ENCODE data around the gene WNT7B.

Gene WNT7B

DNA sequence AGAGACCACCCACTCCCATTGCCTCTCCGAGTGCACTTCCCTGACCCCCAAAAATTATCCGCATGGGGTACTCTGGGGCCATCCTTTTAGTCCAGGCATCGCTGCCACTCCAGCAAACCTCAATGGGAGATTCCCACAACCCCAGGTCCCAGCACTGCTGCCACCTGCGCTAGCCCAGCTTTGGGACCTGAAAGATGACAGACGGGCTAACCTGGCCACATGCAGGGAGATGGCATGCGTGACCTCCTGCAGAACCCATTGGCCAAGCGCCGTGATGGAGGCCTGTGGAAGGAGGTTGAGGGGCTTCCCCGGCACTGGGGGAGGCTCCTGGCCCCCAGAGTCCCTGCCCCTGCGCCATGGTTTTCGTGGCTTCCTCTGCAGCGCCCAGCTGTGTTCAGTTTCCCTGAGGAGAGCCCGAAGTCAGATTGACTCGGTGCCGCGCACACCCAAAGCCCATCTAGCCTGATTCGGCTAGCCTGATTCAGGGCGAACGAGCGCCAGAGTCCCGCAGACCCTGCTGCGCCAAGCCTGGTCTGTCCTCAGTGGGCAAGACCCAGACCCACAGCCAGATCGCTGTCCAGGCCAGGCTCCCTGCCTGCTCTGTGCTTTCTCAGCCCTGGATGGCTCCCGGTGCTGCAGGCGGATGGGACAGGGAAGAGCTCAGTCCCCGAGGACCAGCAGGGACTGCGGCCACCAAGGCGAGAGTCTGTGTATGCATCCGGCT is 751 bp upstream of the WNT7B start:
- DNase-seq, result no peak
- TF ChIP-seq GATA1 (IDR thresholded peaks at IDR 0.05; ENCODE audit: low read depth, low read length) (no peak), POLR2A (IDR thresholded peaks at IDR 0.05; ENCODE audit: low read length) (no peak)

DNA sequence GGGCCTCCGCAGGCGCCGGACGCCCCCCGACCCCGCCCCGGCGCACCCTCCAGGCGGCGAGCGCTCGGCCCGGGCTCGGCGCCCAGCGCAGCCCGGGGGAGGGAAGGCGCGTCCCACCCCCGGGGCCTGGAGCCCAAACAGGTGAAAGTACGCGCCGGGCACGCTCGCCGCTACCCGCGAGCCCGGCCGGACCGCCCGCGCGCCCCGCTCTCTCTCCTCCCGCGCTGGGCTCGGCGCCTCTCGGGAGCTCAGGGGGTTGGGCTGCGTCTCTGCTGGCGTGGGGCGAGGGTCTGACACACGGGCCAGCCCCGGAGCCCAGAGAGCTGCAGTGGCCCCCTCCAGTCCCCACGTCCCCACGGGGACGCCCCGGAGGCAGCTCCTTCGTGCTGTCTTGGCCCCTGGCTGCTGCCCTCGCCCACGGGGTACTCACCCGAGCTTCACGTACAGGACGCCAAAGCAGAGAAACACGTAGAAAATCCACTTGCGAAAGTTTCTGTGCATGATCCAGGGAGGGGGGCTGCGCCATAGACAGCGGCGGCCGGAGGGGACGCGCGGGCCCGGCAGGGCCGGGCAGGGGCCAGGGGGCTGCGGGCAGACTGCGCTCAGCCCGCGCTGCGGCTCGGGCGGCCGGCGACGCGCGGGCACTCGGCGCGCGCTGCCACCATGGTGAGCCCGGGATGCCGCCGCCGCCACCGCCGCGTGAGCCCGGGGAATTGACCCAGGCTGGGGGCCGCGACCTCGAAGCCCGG is 534 bp downstream of the WNT7B start:
- no peak for DNase-seq
- TF ChIP-seq GATA1 (IDR thresholded peaks at IDR 0.05; ENCODE audit: low read depth, low read length) (no peak), POLR2A (IDR thresholded peaks at IDR 0.05; ENCODE audit: low read length) (no peak)

GRCh38 chr22:45975164-45976161 is 1.5 kb downstream of the WNT7B start:
- TF ChIP-seq GATA1 (IDR thresholded peaks at IDR 0.05; ENCODE audit: low read depth, low read length), result no peak
- TF ChIP-seq POLR2A (IDR thresholded peaks at IDR 0.05; ENCODE audit: low read length), result no peak
- no peak for DNase-seq

GRCh38 chr22:45974498-45974897 is 2.5 kb downstream of the WNT7B start:
- TF ChIP-seq GATA1 (IDR thresholded peaks at IDR 0.05; ENCODE audit: low read depth, low read length), result no peak
- TF ChIP-seq POLR2A (IDR thresholded peaks at IDR 0.05; ENCODE audit: low read length), result no peak
- DNase-seq, result no peak

- no peak for DNase-seq
- no peak for TF ChIP-seq POLR2A (IDR thresholded peaks at IDR 0.05; ENCODE audit: low read length)
- TF ChIP-seq GATA1 (IDR thresholded peaks at IDR 0.05; ENCODE audit: low read depth, low read length), result no peak
Observed at GRCh38 chr22:45972889-45973253, 4.1 kb downstream of the WNT7B start.

DNA sequence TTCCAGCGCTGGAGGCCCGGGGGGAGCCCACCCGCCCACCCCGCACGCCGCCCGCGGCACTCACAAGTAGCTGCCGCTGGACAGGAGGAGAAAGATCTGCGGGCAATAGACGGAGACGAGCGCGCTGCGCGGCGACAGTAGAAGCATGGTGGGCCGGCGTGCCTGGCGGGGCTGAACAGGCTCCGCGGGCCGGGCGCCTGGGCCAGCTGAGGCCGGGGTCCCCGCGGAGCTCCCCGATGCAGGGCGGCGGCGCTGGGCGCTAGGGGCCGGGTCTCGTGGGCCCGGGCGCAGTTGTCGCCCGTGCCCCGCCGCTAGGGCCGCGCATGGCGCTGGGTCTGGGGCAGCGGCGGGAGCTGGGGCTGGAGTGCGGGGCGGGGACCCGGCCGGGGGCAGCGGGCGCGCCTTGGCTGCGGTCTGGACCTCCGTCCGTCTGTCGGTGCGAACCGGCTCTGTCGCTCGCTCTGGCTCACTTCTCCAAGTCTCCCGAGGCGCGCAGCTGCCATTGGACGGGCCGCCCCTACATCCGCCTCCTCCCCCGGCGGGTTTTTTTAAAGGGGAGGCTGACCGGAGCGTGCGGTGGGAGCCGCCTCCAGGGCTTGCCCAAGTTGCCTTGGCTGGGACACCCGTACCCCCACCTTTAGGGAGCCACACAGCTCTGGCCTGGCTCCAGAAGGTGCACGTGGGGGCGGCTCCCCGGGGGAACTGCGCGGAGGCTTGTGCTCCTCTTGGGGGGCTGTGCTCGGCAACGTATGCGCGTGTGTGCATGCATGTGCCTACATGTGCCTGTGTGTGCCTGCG is 4.7 kb downstream of the WNT7B start:
- DNase-seq, result no peak
- TF ChIP-seq POLR2A (IDR thresholded peaks at IDR 0.05; ENCODE audit: low read length) (no peak), GATA1 (IDR thresholded peaks at IDR 0.05; ENCODE audit: low read depth, low read length) (no peak)

- TF ChIP-seq GATA1 (IDR thresholded peaks at IDR 0.05; ENCODE audit: low read depth, low read length), result no peak
- TF ChIP-seq POLR2A (IDR thresholded peaks at IDR 0.05; ENCODE audit: low read length), result no peak
- no peak for DNase-seq
Observed at GRCh38 chr22:45971408-45972028, 5.4 kb downstream of the WNT7B start.

DNA sequence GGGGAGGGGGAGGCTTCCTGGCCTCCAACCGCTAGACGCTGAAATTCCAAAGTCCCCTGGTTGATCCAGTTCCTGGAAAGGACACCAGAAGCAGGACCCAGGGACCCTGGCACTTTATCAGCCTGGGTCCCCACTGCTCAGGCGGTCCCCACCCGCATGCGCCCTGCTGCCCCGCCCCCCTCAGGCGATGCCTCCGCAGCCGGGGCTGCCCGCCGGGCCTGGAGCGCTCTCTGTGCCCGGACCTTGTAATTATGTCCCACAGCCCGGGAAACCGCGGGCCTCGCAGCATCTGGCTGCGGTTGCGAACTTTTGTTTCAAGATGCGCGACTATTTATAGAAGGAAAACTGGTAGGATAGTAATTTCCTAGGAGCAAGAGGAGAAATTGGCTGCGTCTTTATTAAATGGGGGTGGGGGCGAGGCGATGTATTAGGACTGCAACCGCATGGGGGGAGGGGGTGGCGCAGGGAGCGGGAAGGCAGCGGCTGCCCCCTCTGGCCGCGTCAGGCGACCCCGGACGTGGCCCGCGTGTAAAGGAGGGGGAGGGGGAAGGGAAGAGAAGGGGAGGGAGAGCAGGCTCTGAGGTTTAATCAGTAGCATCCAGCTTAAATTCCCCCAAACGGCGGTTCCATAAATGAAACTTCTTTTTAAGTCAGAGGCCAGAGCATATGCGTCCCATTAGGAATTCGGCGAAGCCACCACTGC is 6.1 kb downstream of the WNT7B start:
- TF ChIP-seq GATA1 (IDR thresholded peaks at IDR 0.05; ENCODE audit: low read depth, low read length) (no peak), POLR2A (IDR thresholded peaks at IDR 0.05; ENCODE audit: low read length) (no peak)
- DNase-seq, result no peak

DNA sequence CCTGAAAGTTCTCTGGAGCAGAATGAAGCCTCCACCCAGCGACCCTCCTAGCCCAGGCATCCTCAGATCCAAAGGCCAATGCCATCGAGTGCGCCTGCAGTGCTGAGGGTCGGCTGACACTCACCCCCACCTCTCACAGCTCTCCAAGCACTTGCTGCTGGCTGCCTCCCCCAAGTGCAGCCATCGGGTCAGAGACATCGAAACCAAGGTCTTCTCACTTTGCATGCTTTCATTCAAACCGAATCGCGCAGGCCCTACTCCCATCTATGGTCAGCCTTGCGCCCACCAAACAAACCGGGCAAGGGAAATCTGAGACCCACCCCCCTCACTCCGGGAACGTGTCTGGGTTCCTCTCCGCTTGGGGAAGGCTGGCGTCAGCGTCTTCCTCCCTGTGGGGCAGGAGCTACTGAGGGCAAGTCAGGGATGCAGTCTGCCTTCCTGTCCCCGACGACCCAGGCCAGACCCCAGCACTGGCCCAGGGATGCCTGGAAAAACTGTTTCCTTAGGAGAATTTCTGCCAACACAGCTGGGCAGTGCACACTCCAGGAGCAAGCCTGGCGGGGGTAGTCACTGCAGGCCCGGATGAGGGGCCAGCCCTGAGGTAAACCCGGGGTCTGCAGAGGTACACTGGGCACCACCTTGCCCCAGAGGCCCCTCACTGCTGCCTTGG is 7.0 kb downstream of the WNT7B start:
- TF ChIP-seq GATA1 (IDR thresholded peaks at IDR 0.05; ENCODE audit: low read depth, low read length), result no peak
- TF ChIP-seq POLR2A (IDR thresholded peaks at IDR 0.05; ENCODE audit: low read length), result no peak
- no peak for DNase-seq

GRCh38 chr22:45969414-45969799 is 7.6 kb downstream of the WNT7B start:
- TF ChIP-seq POLR2A (IDR thresholded peaks at IDR 0.05; ENCODE audit: low read length) (no peak), GATA1 (IDR thresholded peaks at IDR 0.05; ENCODE audit: low read depth, low read length) (no peak)
- DNase-seq, result no peak

GRCh38 chr22:45968751-45969413 is 8.1 kb downstream of the WNT7B start:
- TF ChIP-seq POLR2A (IDR thresholded peaks at IDR 0.05; ENCODE audit: low read length) (no peak), GATA1 (IDR thresholded peaks at IDR 0.05; ENCODE audit: low read depth, low read length) (no peak)
- DNase-seq, result no peak
